Measurements from ENCODE around the gene SLC7A5.

The SLC7A5 gene

DNA sequence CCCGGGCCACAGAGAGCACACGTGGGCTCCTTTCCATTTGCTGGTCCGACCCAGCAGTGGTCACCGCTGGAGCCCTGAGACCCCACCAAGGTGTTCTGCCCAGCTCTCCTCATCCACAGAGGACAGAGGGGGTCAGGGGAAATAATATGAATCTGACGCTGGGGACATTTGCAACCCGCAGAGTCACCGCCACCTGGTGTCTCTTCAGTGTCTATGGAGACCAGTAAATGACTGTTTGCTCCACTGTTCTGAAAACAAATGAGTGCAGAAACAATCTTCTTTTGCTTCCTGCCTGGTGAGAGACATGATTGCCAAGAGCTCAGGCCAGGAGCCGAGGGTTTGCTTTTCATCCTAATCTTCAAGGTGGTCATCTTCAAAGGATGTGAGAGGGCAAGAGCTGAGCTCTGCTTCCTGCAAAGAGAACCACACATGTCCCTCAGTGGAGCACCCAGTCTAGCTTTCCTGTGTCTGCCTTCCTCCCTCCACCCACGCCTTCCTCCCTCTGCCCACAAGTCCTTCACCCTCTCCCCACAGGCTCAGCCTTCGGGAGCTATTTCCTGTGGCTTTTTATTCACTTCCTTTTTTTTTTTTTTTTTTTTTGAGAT is 88.8 kb downstream of the SLC7A5 start:
- in situ Hi-C loops (cut with MboI; ENCODE audit: low pct_unique_long_range_greater_than_20kb, low sequenced_read_pairs, unreplicated experiment) = loop anchor here (10.0 kb wide), 1 partner anchor 64 kb away; no protein-coding TSS in a partner anchor
- DNase-seq (ENCODE audit: low spot score) = peak; percentile 65

More for the DNA sequence above, 88.8 kb downstream of the SLC7A5 start:
- TF ChIP-seq CTCF (IDR thresholded peaks at IDR 0.05; ENCODE audit: extremely low read depth, insufficient read depth, missing control alignments) = peak; percentile 17
